ENCODE measurements around the gene SOCS7. TPM values are rescaled to one million over a fixed set of nuclear protein-coding genes. Genes with fewer than 3 reads are reported as not detected.

Gene SOCS7
- total RNA-seq, 1 donor from 2014 or later = 14.7 TPM

GRCh38 chr17:38326996-38327792, 24.4 kb upstream of the SOCS7 start:
- intact Hi-C loops (cut with DNase I) = no loop called here
- H3K4me3 ChIP-seq = no peak overlapping the region
- H3K4me1 ChIP-seq = no peaks in the 10 kb centered on the region
- no peaks in the 10 kb centered on the region for H3K27me3 ChIP-seq
- H3K9me3 ChIP-seq = no peaks in the 10 kb centered on the region
- H3K36me3 ChIP-seq = no peaks in the 10 kb centered on the region
- TF ChIP-seq CTCF (IDR thresholded peaks at IDR 0.05) (no peak), POLR2AphosphoS5 (IDR thresholded peaks at IDR 0.05; ENCODE audit: insufficient read depth in 1 of 2, low read depth in 1 of 2) (no peak), POLR2A (IDR thresholded peaks at IDR 0.05) (no peak)
- DNase-seq (ENCODE audit: extremely low spot score in 2 of 2) = no peak
- H3K27ac ChIP-seq = no peak overlapping the region

DNA sequence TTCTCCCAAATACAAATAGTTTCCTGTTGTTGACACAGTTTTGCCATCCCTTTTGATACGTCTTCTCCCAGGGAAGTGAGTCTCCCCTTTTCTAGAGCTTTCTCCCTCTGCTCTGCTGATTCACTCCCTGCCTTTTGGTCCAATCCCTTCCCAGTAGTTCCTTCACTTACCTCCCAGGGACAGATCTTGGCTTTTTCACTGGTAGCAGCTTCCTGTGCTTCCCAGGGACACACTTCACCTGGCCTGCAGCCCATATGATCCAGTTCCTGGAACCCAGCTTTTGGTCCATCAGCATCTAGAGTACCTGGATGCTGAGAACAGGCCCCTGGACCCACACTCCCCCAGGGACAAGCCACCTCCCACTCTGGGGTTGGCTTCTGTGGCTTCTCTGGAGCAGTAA, 23.7 kb upstream of the SOCS7 start:
- no peak for DNase-seq (ENCODE audit: extremely low spot score in 2 of 2)
- intact Hi-C loops (cut with DNase I) = no loop called here
- Histone ChIP-seq H3K9me3 (no peaks in the 10 kb centered on the region), H3K27me3 (no peaks in the 10 kb centered on the region), H3K36me3 (no peaks in the 10 kb centered on the region), H3K27ac (no peak overlapping the region), H3K4me3 (no peak overlapping the region), H3K4me1 (no peaks in the 10 kb centered on the region)
- TF ChIP-seq POLR2A (IDR thresholded peaks at IDR 0.05) (no peak), POLR2AphosphoS5 (IDR thresholded peaks at IDR 0.05; ENCODE audit: insufficient read depth in 1 of 2, low read depth in 1 of 2) (no peak), CTCF (IDR thresholded peaks at IDR 0.05) (no peak)

DNA sequence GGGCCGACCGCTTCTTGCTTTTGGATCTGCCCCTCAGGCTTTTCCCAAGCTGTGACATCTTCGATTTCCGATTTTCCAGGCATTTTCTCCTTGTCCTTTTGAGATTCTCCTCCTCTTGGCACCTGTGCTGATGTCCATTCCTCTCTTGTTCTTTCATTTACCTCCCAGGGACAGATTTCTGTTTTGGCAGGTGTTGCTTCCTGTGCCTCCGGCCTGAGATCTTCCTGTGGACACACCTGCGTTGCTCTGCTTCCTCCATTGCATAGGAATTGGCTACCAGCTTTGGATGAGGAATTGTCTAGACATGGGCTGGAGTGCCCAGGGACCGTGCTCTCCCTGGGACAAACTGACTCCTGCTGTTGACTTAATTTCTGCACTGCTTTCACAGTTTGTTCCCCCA, 23.0 kb upstream of the SOCS7 start:
- Histone ChIP-seq H3K36me3 (no peaks in the 10 kb centered on the region), H3K27ac (no peak overlapping the region), H3K9me3 (no peaks in the 10 kb centered on the region), H3K4me3 (no peak overlapping the region), H3K4me1 (no peaks in the 10 kb centered on the region), H3K27me3 (no peaks in the 10 kb centered on the region)
- DNase-seq (ENCODE audit: extremely low spot score in 2 of 2) = no peak
- TF ChIP-seq POLR2A (IDR thresholded peaks at IDR 0.05) = no peak
- no peak for TF ChIP-seq CTCF (IDR thresholded peaks at IDR 0.05)
- TF ChIP-seq POLR2AphosphoS5 (IDR thresholded peaks at IDR 0.05; ENCODE audit: insufficient read depth in 1 of 2, low read depth in 1 of 2) = no peak
- intact Hi-C loops (cut with DNase I) = no loop called here

GRCh38 chr17:38329284-38329683, 22.4 kb upstream of the SOCS7 start:
- no peaks in the 10 kb centered on the region for H3K36me3 ChIP-seq
- DNase-seq (ENCODE audit: extremely low spot score in 2 of 2) = no peak
- no peaks in the 10 kb centered on the region for H3K4me1 ChIP-seq
- intact Hi-C loops (cut with DNase I) = no loop called here
- TF ChIP-seq CTCF (IDR thresholded peaks at IDR 0.05) (no peak), POLR2A (IDR thresholded peaks at IDR 0.05) (no peak), POLR2AphosphoS5 (IDR thresholded peaks at IDR 0.05; ENCODE audit: insufficient read depth in 1 of 2, low read depth in 1 of 2) (no peak)
- no peaks in the 10 kb centered on the region for H3K9me3 ChIP-seq
- no peaks in the 10 kb centered on the region for H3K27me3 ChIP-seq
- no peak overlapping the region for H3K27ac ChIP-seq
- no peak overlapping the region for H3K4me3 ChIP-seq
